ENCODE data around the gene LAG3. TPM values are rescaled to one million over a fixed set of nuclear protein-coding genes. Genes with fewer than 3 reads are reported as not detected.

LAG3 gene
- total and polyA plus RNA-seq, 2 experiments from 2014 or later = 3.7 to 4.7 TPM

DNA sequence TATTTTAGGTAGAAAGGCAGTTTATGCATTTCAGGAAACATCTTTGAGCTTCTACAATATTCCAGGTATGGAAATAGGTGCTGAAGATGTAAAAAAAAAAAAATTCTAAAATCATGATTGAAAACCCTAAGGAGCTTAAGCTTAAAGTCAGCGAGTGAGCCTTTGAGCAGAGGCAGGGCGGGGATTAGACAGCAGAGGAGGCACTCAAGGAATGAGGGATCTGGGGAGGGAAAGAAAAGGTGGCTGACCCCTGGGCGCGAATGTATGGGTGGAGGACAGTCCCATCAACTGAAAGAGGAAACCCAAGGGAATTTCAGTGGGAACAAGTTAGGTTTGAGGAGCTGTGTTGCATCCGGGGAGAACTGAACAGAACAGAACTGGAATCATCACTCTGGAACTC lies 12.6 kb upstream of the LAG3 start:
- Mint-ChIP-seq H3K4me1 (peaks cover 35% of the 10 kb centered on the region), H3K36me3 (ENCODE audit: low read depth) (no peaks in the 10 kb centered on the region; the same call in 2 of the 3 replicates), H3K27me3 (ENCODE audit: insufficient read depth, low read depth, poor library complexity) (peaks cover 27% of the 10 kb centered on the region), H3K9me3 (no peaks in the 10 kb centered on the region; the same call in 2 of the 3 replicates), H3K27ac (no peak overlapping the region), H3K4me3 (no peak overlapping the region; the same call in 2 of the 3 replicates)
- no peaks in the 10 kb centered on the region for H4K20me1 ChIP-seq (replicated peaks; ENCODE audit: insufficient read depth)
- H3K4me3 ChIP-seq = no peak overlapping the region
- peaks cover 13% of the 10 kb centered on the region for H3K4me1 ChIP-seq (ENCODE audit: insufficient read depth)
- no peak overlapping the region for H3K27ac ChIP-seq (ENCODE audit: low read depth)
- ATAC-seq = no peak
- H3K9me2 ChIP-seq (ENCODE audit: insufficient read depth) = peaks cover 13% of the 10 kb centered on the region
- H2AFZ ChIP-seq = no peak overlapping the region
- no peaks in the 10 kb centered on the region for H3K36me3 ChIP-seq (ENCODE audit: insufficient read depth)
- no peak for TF ChIP-seq CREB1 (CRISPR knock-in tag; IDR thresholded peaks at IDR 0.05; ENCODE audit: low read depth)
- TF ChIP-seq, protein P1, sequence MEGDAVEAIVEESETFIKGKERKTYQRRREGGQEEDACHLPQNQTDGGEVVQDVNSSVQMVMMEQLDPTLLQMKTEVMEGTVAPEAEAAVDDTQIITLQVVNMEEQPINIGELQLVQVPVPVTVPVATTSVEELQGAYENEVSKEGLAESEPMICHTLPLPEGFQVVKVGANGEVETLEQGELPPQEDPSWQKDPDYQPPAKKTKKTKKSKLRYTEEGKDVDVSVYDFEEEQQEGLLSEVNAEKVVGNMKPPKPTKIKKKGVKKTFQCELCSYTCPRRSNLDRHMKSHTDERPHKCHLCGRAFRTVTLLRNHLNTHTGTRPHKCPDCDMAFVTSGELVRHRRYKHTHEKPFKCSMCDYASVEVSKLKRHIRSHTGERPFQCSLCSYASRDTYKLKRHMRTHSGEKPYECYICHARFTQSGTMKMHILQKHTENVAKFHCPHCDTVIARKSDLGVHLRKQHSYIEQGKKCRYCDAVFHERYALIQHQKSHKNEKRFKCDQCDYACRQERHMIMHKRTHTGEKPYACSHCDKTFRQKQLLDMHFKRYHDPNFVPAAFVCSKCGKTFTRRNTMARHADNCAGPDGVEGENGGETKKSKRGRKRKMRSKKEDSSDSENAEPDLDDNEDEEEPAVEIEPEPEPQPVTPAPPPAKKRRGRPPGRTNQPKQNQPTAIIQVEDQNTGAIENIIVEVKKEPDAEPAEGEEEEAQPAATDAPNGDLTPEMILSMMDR (conservative IDR thresholded peaks at IDR 0.05; ENCODE audit: low read depth in 2 of 2) = no peak
- TF ChIP-seq ZNF331 (CRISPR knock-in tag; IDR thresholded peaks at IDR 0.05; ENCODE audit: low read depth) = no peak
- TF ChIP-seq POLR2AphosphoS5 (IDR thresholded peaks at IDR 0.05; ENCODE audit: low read depth) = no peak
- TF ChIP-seq JUNB (IDR thresholded peaks at IDR 0.05; ENCODE audit: unreplicated experiment) = no peak
- TF ChIP-seq, protein P2, sequence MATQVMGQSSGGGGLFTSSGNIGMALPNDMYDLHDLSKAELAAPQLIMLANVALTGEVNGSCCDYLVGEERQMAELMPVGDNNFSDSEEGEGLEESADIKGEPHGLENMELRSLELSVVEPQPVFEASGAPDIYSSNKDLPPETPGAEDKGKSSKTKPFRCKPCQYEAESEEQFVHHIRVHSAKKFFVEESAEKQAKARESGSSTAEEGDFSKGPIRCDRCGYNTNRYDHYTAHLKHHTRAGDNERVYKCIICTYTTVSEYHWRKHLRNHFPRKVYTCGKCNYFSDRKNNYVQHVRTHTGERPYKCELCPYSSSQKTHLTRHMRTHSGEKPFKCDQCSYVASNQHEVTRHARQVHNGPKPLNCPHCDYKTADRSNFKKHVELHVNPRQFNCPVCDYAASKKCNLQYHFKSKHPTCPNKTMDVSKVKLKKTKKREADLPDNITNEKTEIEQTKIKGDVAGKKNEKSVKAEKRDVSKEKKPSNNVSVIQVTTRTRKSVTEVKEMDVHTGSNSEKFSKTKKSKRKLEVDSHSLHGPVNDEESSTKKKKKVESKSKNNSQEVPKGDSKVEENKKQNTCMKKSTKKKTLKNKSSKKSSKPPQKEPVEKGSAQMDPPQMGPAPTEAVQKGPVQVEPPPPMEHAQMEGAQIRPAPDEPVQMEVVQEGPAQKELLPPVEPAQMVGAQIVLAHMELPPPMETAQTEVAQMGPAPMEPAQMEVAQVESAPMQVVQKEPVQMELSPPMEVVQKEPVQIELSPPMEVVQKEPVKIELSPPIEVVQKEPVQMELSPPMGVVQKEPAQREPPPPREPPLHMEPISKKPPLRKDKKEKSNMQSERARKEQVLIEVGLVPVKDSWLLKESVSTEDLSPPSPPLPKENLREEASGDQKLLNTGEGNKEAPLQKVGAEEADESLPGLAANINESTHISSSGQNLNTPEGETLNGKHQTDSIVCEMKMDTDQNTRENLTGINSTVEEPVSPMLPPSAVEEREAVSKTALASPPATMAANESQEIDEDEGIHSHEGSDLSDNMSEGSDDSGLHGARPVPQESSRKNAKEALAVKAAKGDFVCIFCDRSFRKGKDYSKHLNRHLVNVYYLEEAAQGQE (IDR thresholded peaks at IDR 0.05; ENCODE audit: unreplicated experiment) = no peak
- TF ChIP-seq, protein P3, sequence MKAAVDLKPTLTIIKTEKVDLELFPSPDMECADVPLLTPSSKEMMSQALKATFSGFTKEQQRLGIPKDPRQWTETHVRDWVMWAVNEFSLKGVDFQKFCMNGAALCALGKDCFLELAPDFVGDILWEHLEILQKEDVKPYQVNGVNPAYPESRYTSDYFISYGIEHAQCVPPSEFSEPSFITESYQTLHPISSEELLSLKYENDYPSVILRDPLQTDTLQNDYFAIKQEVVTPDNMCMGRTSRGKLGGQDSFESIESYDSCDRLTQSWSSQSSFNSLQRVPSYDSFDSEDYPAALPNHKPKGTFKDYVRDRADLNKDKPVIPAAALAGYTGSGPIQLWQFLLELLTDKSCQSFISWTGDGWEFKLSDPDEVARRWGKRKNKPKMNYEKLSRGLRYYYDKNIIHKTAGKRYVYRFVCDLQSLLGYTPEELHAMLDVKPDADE (IDR thresholded peaks at IDR 0.05) = no peak
- TF ChIP-seq EZH2phosphoT487 (IDR thresholded peaks at IDR 0.05; ENCODE audit: unreplicated experiment) = no peak
- no peak for TF ChIP-seq EZH2 (IDR thresholded peaks at IDR 0.05; ENCODE audit: low read depth, unreplicated experiment)
- no peak for TF ChIP-seq ZNF114 (CRISPR knock-in tag; IDR thresholded peaks at IDR 0.05)
- no peak for TF ChIP-seq STAT1 (IDR thresholded peaks at IDR 0.05; ENCODE audit: unreplicated experiment)
- no peak for TF ChIP-seq NANOG (IDR thresholded peaks at IDR 0.05; ENCODE audit: borderline replicate concordance)
- TF ChIP-seq, protein P4, sequence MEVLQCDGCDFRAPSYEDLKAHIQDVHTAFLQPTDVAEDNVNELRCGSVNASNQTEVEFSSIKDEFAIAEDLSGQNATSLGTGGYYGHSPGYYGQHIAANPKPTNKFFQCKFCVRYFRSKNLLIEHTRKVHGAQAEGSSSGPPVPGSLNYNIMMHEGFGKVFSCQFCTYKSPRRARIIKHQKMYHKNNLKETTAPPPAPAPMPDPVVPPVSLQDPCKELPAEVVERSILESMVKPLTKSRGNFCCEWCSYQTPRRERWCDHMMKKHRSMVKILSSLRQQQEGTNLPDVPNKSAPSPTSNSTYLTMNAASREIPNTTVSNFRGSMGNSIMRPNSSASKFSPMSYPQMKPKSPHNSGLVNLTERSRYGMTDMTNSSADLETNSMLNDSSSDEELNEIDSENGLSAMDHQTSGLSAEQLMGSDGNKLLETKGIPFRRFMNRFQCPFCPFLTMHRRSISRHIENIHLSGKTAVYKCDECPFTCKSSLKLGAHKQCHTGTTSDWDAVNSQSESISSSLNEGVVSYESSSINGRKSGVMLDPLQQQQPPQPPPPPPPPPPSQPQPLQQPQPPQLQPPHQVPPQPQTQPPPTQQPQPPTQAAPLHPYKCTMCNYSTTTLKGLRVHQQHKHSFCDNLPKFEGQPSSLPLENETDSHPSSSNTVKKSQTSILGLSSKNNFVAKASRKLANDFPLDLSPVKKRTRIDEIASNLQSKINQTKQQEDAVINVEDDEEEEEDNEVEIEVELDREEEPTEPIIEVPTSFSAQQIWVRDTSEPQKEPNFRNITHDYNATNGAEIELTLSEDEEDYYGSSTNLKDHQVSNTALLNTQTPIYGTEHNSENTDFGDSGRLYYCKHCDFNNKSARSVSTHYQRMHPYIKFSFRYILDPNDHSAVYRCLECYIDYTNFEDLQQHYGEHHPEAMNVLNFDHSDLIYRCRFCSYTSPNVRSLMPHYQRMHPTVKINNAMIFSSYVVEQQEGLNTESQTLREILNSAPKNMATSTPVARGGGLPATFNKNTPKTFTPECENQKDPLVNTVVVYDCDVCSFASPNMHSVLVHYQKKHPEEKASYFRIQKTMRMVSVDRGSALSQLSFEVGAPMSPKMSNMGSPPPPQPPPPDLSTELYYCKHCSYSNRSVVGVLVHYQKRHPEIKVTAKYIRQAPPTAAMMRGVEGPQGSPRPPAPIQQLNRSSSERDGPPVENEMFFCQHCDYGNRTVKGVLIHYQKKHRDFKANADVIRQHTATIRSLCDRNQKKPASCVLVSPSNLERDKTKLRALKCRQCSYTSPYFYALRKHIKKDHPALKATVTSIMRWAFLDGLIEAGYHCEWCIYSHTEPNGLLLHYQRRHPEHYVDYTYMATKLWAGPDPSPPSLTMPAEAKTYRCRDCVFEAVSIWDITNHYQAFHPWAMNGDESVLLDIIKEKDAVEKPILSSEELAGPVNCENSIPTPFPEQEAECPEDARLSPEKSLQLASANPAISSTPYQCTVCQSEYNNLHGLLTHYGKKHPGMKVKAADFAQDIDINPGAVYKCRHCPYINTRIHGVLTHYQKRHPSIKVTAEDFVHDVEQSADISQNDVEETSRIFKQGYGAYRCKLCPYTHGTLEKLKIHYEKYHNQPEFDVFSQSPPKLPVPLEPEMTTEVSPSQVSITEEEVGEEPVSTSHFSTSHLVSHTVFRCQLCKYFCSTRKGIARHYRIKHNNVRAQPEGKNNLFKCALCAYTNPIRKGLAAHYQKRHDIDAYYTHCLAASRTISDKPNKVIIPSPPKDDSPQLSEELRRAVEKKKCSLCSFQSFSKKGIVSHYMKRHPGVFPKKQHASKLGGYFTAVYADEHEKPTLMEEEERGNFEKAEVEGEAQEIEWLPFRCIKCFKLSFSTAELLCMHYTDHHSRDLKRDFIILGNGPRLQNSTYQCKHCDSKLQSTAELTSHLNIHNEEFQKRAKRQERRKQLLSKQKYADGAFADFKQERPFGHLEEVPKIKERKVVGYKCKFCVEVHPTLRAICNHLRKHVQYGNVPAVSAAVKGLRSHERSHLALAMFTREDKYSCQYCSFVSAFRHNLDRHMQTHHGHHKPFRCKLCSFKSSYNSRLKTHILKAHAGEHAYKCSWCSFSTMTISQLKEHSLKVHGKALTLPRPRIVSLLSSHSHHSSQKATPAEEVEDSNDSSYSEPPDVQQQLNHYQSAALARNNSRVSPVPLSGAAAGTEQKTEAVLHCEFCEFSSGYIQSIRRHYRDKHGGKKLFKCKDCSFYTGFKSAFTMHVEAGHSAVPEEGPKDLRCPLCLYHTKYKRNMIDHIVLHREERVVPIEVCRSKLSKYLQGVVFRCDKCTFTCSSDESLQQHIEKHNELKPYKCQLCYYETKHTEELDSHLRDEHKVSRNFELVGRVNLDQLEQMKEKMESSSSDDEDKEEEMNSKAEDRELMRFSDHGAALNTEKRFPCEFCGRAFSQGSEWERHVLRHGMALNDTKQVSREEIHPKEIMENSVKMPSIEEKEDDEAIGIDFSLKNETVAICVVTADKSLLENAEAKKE (CRISPR knock-in tag; IDR thresholded peaks at IDR 0.05) = no peak
- no peaks in the 10 kb centered on the region for H3K79me2 ChIP-seq (replicated peaks; ENCODE audit: insufficient read depth)
- H3F3A ChIP-seq (replicated peaks; ENCODE audit: low read depth) = no peaks in the 10 kb centered on the region; the same call in 1 of the 2 replicates
- no peak overlapping the region for H3K4me2 ChIP-seq
- no peak for DNase-seq (ENCODE audit: low spot score)
- H3K27me3 ChIP-seq (ENCODE audit: insufficient read depth) = no peaks in the 10 kb centered on the region
